IPS-11a (cell line): ENCODE data around the gene PLEKHH2.
"Not testable (repeated sequence)": the region's sequence is repeated elsewhere in the genome, so short reads cannot be mapped to it uniquely, and the experiment has no call there.

Experiments
- H3K4me3 ChIP-seq: one replicate; pipeline ENCODE4 v1.5.1; 2013; ENCODE audit warnings: low read depth, low read length, control low read depth

PLEKHH2 gene

GRCh38 chr2:43715300-43716098 lies 78.4 kb downstream of the PLEKHH2 start:
- H3K4me3 ChIP-seq, result no peak overlapping the region

DNA sequence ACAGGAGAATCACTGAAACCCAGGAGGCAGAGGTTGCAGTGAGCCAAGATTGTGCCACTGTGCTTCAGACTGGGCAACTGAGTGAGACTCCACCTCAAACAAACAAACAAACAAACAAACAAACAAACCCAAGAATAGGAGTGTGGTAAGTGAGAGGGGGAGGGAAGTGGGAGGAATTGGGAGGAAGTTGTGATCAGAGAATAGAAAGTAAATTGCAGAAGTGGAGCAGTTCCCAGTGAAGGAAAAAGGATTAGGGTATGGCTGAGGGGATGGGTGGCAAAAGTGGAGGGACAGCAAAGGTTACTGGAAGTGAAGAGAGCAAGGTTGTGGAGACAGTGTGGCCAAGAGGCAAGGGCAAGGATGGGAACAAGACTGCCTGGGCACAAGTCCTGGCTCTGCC lies 80.3 kb downstream of the PLEKHH2 start:
- no peak overlapping the region for H3K4me3 ChIP-seq

- no peak overlapping the region for H3K4me3 ChIP-seq
These were observed 81.6 kb downstream of the PLEKHH2 start for GRCh38 chr2:43718530-43719124.

GRCh38 chr2:43724728-43725526 lies 87.9 kb downstream of the PLEKHH2 start:
- no peak overlapping the region for H3K4me3 ChIP-seq

DNA sequence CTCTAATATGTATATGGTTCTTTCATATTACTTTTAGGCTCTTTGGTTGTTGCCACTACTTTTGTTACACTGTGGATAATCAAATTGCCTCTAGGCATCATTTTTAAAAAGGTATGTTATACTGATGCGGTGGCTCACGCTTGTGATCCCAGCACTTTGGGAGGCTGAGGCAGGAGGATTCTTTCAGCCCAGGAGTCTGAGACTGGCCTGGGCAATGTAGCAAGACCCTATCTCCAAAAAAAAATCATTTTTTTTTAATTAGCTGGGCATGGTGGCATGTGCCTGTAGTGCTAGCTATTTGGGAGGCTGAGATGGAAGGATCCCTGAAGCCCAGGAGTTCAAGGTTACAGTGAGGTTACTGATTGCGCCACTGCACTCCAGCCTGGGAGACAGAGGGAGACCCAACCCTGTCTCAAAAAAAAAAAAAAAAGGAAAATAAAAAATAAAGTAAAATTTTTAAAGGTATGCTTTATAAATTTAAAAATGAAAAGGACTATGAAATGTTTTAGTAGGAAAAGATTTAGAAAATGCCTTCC lies 88.7 kb downstream of the PLEKHH2 start:
- H3K4me3 ChIP-seq, result no peak overlapping the region

DNA sequence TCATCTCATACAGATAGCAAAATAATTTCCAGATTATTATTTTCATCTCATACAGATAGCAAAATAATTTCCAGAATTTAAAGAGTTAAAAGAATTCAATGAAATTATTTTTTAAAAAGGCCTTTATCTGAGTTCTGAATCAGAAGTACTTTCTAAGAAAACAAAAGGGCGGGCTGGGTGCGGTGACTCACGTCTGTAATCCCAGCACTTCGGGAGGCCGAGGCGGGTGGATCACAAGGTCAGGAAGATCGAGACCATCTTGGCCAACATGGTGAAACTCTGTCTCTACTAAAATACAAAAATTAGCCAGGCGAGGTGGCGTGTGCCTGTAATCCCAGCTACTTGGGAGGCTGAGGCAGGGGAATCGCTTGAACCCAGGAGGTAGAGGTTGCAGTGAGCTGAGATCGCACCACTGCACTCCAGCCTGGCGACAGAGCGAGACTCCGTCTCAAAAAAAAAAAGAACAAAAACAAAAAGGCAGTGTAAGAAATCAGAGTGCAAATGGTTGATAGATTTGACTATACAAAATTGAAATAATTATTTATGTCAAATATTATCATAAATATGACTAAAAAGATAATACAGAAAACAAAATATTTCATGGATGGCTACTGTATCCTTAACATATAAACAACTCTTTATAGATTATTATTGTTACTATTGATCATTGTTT lies 90.0 kb downstream of the PLEKHH2 start:
- not testable (repeated sequence) for H3K4me3 ChIP-seq

DNA sequence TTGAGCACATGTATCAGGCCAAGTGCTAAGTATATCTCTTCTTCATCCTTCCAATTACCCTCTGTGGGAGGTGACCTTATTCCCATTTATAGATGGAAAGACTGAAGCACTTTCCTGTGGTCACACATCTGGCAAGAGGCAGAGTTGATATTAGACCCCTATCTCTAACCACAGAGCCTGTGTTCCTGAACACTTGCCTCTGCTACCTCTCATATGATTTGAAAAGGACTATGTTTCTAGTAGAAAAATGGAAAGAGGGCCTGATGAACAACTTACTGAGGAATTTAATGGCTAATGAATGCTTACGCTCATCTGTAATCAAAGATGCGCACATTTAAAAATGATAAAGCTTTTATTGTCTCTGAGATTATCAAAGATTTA lies 90.6 kb downstream of the PLEKHH2 start:
- no peak overlapping the region for H3K4me3 ChIP-seq

- no peak overlapping the region for H3K4me3 ChIP-seq
These were observed 92.6 kb downstream of the PLEKHH2 start for GRCh38 chr2:43729491-43730174.

- no peak overlapping the region for H3K4me3 ChIP-seq
These were observed 94.2 kb downstream of the PLEKHH2 start for GRCh38 chr2:43731211-43731610.

DNA sequence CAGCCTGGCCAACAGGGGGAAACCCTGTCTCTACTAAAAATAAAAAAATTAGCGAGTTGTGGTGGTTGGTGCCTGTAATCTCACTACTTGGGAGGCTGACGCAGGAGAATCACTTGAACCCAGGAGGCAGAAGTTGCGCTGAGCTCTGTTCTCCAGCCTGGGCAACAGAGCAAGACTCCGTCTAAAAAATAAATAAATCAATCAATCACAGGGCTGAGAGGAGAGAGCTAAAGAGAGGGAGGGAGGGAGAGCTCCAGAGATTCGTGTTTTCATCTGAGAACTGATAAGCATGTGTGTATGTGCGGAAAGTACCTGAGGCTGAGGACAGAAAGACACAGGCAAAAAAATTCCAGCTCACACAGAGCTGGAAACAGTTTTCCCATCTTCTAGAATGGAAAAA lies 99.6 kb downstream of the PLEKHH2 start:
- no peak overlapping the region for H3K4me3 ChIP-seq

- H3K4me3 ChIP-seq, result no peak overlapping the region
These were observed 100.2 kb downstream of the PLEKHH2 start for GRCh38 chr2:43737097-43737854.

- no peak overlapping the region for H3K4me3 ChIP-seq
These were observed 100.8 kb downstream of the PLEKHH2 start for GRCh38 chr2:43737855-43738254.

DNA sequence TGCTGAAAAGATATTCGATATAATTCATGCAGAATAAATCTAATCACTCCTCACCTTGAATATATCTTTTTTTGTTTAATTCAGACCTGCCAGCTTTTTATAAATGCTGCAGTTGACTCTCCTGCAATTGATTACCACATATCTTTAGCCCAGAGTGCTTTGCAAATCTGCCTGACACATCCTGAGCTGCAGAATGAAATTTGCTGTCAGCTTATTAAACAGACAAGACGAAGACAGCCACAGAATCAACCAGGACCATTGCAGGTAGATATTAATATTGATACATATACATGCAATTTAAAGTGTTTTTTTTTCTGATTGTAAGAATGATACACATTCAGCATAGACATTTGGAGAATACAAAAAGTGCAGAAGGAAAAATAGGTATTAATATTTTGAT lies 101.2 kb downstream of the PLEKHH2 start:
- H3K4me3 ChIP-seq, result no peak overlapping the region

DNA sequence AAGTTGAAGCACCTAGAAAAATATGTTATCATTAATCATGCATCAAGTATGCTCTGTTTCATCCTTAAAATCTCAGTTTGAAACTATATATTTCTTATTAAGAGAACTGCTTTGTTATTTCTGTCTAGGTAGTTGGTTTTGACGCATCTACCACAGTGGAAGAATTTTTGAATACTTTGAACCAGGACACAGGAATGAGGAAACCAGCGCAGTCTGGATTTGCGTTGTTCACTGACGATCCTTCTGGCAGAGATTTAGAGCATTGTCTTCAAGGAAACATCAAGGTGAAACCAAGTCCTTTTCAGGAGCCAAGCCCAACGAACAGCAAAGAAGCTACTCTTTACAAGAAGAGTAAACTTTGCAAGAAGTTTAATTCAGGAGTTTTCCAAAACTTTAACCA lies 106.6 kb downstream of the PLEKHH2 start:
- H3K4me3 ChIP-seq, result no peak overlapping the region

DNA sequence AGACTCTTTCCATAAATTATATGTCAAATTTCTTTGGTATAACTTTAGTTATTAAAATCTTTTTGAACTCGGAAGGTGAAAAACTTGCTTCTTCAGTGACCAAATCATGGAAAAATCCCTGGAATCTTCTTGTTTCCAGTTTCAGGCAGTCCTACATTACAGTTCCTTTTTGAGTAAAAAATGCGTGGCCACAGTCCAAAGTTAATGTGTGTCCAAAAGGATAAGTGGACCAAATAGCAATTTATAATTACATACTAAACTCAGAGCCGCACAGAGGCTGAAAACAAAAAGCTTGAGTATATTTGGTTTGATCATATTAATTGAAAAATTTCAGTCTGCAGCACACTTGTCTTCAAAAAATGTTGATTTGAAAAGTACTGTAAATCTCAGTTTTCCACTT lies 108.4 kb downstream of the PLEKHH2 start:
- no peak overlapping the region for H3K4me3 ChIP-seq

DNA sequence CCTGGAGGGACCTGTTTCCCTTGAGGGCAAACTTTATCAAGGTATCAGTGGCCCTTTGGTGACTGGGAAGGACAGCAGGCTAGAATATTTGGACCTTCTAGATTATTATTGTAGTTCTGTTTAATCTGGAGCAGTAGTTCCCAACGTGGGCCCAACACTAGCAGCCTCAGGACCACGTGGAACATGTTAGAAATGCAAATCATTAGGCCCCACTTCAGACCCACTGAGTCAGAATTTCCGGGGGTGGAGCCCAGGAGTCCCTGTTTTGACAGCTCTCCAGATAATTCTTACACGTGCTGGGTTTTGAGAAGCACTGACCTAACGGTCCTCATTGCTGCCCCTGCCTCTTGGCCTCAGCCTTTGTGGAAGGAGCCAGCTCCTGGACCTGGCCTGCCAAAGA lies 111.3 kb downstream of the PLEKHH2 start:
- H3K4me3 ChIP-seq, result no peak overlapping the region

DNA sequence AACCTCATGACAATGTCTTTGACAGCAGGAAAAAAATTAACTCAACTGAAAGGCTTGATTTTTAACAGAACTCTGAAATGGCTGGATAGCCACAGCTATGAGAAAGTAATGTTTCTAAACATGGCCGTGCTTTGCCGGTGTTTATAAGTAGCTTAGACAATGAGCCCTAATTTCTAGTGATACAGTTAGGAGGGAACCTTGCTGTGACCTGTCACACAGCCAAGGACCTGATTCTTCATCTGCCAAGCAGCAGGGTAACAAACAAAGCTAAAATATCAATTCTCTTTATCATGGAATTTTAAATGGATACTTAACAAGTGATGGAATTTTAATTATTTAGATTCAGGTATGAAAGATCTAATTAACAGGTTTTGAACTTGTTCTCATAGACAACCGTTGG lies 112.5 kb downstream of the PLEKHH2 start:
- no peak overlapping the region for H3K4me3 ChIP-seq

DNA sequence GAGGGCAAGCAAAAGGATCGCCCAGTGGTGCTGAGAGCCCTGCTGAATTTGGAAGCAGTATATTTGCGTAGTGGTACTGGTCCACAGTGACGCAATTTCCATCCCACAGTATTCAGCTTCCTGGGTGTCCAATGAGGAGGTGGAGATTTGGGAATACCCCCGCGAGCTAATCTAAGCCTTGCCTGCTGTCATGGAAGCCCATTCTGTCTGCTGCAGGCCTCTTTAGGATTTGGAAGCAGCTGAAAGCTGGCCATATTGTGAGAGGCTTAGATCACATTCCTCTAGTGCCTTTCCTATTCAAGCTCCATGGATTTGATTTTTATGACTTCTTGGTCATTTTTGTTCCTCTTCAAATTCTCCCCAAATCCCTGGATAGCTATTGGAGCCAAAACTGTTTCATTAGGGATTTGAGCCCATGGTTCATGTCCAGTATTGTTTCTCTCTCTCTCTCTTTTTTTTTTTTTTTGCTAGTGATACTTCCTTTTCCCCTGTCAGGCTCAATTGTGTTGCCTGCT lies 114.5 kb downstream of the PLEKHH2 start:
- H3K4me3 ChIP-seq, result no peak overlapping the region

DNA sequence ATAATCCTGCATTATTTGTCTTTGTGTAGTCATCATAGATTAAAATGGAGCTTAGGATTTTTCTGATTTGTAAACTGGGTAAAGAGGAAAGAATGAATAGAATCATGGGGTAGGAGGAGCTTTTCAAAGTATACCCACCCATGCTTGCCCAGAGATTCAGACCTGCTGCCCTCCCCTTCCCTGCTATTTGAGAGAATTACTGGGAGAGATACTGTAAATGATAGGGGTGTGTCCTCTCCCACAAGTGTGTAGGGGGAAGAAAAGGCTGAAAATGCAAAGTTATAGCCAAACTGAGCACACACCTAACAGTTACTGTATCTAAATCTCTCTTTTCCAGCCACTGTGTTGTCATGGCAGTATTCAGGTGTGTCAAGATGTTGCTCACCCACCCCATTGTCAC lies 115.2 kb downstream of the PLEKHH2 start:
- no peak overlapping the region for H3K4me3 ChIP-seq

DNA sequence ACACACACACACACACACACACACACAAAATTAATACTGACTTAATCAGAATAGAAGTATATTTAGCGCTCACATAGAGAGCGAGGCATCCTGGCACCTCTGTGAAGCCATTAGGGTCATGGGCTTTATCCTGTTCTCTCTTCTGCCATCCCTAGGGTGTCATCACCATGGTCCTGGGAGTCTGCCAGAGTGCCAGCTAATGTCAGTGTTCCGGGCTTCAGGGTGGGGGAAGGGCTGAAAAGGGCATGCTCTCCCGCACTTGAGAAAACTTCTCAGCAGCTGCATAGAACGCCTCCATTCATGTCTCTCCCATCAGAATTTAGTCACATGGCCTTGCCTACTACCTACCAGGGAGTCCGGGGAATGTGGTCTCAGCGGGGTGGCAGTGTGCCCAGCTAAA lies 117.1 kb downstream of the PLEKHH2 start:
- H3K4me3 ChIP-seq, result no peak overlapping the region
